Endothelial cell of umbilical vein (primary cell): ENCODE data around the gene POLR2J.
"Not testable (repeated sequence)": the region's sequence is repeated elsewhere in the genome, so short reads cannot be mapped to it uniquely, and the experiment has no call there.

Experiments
- CTCF ChIP-seq, 2 donors: IDR thresholded peaks; 1 replicate in 1 of 2; 2 replicates in 1 of 2; pipeline ENCODE4 v1.5.1; 2011; ENCODE audit warnings: low read length in 2 of 2, mild to moderate bottlenecking in 2 of 2, moderate library complexity in 2 of 2, control low read depth in 1 of 2, inconsistent platforms in 1 of 2, low read depth in 1 of 2; ENCODE audit not compliant: insufficient read depth in 1 of 2; ENCODE audit errors: extremely low read depth in 1 of 2
- EZH2 ChIP-seq: IDR thresholded peaks from 2 replicates; pipeline ENCODE4 v1.6.1; 2012; ENCODE audit warnings: borderline replicate concordance, low read depth, mild to moderate bottlenecking, moderate library complexity, low read length, inconsistent platforms; ENCODE audit not compliant: severe bottlenecking
- FOS ChIP-seq: IDR thresholded peaks from 2 replicates; pipeline ENCODE4 v1.6.1; 2011; ENCODE audit warnings: mild to moderate bottlenecking, low read length, moderate library complexity, borderline replicate concordance; ENCODE audit not compliant: insufficient read depth
- GATA2 ChIP-seq: IDR thresholded peaks from 2 replicates; pipeline ENCODE4 v1.7.0; 2011; ENCODE audit warnings: low read depth, mild to moderate bottlenecking, moderate library complexity, mixed read lengths, low read length; ENCODE audit not compliant: insufficient read length, insufficient read depth
- JUN ChIP-seq: IDR thresholded peaks from 2 replicates; pipeline ENCODE4 v1.6.1; 2011; ENCODE audit warnings: borderline replicate concordance, low read depth; ENCODE audit not compliant: insufficient read length, insufficient read depth
- MAX ChIP-seq: IDR thresholded peaks from 2 replicates; pipeline ENCODE4 v1.6.1; 2011; ENCODE audit not compliant: insufficient read depth, insufficient read length
- MYC ChIP-seq: IDR thresholded peaks from one replicate; pipeline ENCODE4 v1.6.1; 2011; ENCODE audit warnings: mild to moderate bottlenecking, low read depth, low read length
- POLR2A ChIP-seq: IDR thresholded peaks from 2 replicates; pipeline ENCODE4 v1.6.1; 2012; ENCODE audit warnings: low read depth, mild to moderate bottlenecking, control low read depth, low read length
- POLR2AphosphoS5 ChIP-seq: IDR thresholded peaks from 2 replicates; pipeline ENCODE4 v1.6.1; 2012; ENCODE audit warnings: low read depth, mild to moderate bottlenecking, control low read depth, low read length, moderate library complexity; ENCODE audit not compliant: insufficient read depth

- TF ChIP-seq POLR2A; POLR2AphosphoS5; MAX; CTCF (IDR thresholded peaks at IDR 0.05; ENCODE audit: extremely low read depth in 1 of 2, insufficient read depth in 1 of 2, low read depth in 1 of 2, low read length in 2 of 2); MYC; EZH2; FOS; JUN; GATA2: not testable (repeated sequence)
Measured at GRCh38 chr7:102527822-102528793, 49.4 kb upstream of the POLR2J start.
